SHP77 treated with DMSO at 0.1 percent for 48 hours (cell line): Measurements from ENCODE around the gene TNS3.
A peak's percentile ranks its signal among the peaks of the same experiment; 100 is the strongest.

Experiments used
- DNase-seq: peaks from one replicate; lab custom pipeline; 2025; lab: John Stamatoyannopoulos, UW

Gene TNS3

DNA sequence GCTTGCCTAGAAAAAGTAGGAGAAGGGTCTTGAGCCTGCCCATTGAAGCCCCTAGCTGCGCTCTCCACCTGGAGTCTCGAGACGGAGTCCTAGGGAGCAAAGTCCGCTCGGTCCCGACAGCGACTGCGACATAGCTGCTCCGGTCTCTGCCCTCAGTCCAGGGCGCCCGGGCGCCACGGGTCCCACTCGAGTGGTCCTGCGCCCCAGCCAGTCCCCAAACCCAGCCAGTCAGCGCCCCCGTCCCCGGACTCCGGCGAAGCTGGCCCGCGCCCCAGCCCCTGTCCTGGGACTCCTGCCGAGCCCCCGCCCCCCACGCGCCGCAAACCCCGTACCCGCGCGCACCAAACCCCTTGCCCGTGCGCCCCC, 490 bp downstream of the TNS3 start:
- no peak for DNase-seq

DNA sequence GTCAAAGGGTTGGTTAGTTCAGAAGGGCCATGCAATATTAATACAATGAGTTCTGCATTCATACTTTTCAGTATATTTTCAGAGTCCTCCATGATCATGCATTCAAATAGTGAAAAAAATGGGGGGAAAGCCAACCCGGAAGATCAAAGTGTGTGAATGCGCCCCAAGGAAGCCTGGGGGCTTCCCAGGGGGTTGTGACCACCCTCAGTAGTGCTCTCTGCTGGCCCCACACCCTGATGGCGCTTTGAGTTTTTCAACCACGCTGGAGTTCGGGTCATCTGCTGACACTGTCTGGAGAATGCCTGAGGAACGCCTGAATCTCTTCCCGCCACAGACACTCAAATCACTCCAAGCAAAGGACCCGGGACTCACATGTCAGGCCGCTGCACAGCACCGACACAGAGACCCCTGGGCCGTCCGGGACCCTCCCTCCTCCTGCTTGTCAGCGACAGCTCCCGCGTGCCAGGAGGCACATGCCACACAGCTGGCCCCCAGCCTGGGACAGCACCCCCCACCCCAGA, 1.0 kb downstream of the TNS3 start:
- DNase-seq: no peak

DNA sequence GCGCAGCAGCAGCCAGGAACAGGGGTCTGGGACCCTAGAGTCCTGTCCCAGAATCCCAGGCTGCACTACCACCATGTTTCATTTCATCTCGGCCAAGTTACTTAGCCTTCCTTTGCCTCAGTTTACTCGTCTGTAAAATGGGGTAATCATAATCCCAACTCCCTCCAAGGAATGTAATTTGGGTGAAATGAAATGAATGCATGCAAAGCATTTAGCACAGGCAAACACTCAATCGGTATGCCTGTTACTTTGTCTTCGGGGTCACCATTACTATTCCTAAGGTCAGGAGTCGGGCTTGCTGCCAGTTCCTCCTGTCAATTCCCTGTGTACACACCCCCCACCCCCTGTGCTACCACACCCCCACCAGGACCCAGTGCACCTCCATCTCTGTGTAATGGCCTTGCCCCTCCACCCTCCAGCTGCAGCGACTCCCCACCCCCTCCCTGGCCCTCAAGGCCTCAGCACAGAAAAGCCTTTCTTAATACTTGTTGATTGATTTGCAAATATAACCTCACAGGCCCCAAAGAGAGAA, 1.7 kb downstream of the TNS3 start:
- DNase-seq: no peak

DNA sequence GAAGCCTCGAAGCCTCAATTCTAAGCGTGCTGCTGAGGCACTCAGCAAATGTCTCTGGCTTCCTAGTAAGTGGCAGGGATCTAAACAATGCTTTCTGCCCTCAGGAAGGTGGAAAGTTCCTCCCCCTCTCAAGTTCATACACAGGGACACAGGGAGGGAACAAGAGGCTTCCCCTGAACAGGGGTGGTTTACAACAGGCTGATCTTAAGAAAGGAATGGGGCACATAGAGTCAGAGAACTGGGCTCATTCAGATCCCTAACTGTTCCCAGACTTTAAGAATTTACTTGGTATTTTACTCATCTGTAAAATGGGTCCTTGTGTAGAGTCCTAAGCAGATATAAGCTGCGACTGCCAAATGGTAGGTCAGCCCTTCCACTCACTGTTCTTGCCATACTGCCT, 2.5 kb downstream of the TNS3 start:
- DNase-seq: no peak

DNA sequence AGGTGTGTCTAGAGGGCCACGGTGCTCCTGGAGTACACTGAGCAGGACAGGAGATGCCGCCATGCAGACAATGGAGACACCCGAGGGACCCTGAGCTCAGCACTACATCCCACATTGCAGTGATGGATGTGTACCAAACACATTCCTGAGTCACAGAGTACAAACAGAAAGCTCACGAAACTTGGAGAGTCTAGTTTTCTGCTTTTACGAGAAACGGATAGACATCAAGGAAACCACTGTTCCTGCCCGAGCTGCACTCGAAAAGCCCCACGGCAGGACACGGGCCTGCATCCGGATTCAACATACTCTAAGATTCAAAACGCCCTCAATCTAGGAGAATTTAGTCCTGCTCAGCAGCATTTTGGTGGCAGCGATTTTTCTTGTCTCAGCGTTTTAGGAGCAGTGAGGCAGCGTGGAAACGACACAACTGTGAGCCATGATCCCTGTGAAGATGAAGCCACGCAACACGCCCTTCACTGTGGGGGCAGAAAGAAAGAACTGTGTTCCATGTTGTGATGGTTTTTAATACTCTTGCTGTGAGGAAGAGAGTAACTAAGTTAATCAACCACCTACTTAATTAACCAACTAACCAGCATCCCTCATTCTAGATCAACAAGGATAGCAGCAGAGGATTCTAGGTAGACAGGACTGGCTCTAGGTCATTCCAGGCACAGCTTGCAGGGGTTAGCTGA, 3.2 kb downstream of the TNS3 start:
- DNase-seq: no peak

DNA sequence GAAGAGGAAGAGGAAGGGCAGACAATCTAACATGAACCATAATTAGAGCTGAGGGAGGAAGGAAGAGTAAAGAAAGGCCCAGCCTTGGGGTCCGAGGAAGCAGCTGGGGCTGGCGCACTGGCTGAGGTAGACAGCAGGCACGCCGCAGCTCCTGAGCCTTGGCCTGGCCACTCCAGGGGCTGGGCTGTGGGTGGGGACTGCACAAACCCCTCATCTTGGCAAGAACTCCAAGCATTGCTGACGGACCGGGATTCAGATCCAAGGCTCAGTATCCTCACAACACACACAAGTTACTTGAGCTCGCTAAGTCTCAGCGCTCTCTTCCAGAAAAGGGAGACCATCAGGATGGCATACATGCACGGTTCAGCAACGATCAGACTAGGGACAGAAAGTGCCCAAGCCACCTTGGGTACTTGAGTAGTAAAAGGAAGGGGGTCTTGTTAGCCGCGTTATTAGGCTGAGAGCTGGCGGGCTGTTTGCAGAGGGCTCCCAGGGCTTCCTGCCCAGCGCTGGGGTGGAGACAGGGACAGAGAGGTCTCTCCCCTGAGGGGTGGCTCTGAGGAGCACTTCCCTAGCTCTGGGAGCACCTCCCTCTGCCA, 4.5 kb downstream of the TNS3 start:
- no peak for DNase-seq

DNA sequence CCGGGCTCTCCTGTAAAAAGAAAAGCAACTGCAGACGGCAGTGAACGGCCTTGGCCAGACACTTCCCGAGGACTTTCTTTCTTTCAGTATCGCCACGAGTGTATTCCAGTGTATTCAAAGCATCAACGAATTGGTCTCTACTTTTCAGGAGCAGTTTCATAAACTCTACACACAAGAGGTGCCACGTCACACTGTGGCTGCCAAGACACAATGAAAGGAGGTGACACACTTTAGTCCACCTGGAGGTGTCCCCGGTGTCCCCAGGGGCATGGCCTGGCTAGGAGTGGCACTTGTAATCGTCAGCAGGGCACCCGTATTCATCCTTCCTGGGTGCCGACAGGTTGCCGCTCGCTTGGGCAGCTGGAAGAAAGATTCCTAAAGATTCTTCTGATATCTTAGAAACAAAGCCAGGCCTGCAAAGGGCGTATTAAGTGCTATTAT, 5.0 kb downstream of the TNS3 start:
- no peak for DNase-seq

DNA sequence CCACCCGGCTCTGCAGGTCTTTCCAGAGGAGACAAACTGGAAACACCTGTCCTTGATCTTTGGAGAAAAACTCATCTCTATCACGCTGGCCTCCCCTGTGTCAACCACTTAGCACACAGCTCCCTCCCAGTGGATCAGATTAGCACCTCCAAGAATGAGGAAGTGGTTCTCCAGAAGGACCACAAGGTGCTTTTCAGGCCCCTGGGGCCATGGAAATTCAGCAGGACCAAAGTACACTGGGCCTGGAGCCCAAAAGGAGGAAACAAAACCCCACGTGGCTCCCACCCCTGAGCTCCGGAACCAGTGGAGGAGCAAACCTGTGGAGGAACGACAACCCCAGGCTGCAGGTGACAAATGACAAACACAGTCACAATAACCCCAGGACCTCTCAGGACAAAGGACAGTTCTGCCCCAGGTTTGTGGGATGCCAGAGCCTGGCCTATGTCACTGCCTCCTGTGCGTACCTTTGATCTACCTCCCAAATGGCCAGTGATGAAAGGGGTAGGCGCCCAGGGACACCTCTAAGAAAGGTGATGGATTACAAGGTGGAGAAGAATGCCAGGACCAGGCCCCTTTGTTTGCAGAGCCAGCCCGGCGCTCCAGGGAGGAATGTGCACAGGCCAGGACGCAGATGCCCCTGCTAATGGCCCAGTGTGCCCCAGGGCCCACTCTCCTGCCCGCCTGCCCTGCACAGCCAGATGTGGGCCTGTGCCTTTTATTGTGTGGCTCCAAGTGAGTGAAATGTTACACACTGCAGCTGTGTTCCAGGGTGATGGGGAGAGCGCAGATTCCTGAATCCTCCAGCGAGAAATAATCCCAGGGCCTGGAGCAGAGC, 5.7 kb downstream of the TNS3 start:
- DNase-seq: no peak

DNA sequence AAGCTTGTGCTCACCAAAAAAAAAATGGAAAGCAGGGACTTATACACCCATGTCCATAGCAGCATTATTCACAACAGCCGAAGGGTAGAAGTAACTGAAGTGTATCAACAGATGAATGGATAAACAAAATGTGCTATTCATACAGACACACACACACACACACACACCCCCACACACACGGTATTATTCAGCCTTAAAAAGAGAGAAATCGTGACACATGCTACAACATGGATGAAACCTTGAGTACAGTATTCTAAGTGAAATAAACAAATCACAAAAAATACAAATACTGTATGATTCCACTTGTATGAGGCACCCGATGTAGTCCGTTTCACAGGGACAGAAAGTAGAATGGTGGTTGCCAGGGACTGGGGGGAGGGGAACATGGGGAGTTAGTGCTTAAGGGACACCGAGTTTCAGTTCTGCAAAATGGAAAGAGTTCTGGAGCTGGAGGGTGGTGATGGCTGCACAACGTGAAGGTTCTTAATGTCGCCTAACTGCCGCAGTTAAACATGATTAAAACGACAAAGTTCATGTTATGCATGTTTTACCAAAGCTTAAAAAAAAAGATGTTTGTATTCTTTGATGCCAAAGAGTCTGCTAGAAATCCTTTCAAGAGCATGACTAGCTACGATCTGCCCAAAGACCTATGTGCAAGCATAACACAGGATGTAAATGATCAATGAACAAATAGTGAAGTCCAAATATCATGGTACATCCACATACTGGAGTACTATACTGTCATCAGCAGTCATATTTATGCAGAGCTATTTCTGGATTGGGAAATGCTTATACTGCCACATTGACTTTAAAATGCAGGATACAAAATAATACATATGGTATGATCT, 7.2 kb downstream of the TNS3 start:
- DNase-seq: no peak

DNA sequence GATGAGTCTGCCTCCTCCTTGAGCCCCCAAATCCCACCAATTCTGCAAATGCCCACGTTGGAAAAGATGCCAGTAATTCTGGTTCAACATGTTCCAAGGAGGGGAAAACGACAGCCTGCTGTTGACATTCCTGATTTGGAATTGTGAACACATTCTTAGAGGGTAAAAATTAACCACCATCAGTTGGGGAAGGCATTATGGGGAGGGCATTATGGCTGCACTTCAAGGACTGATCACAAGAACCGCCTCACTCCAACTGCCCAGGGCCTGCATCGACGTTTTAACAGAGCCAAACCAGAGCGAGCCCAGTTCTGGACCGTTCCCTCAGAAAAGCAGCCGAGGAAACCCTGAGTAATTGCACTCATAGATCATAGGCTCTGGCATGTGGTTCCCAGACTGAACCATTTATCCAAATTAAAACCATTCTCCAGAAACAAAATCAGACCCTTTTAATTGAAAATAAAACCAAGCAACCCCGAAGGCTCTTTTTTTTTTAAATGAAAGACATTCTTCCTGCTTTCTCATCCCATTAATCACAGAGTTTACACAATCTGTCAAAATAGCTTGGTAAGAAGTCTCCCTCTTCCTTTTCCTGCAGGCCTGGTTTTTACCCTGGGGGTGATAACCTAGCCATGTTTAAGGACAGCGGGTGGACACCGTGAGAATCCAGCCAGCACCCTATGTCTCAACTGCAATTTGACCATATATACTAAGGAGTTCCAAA, 8.0 kb downstream of the TNS3 start:
- no peak for DNase-seq

DNA sequence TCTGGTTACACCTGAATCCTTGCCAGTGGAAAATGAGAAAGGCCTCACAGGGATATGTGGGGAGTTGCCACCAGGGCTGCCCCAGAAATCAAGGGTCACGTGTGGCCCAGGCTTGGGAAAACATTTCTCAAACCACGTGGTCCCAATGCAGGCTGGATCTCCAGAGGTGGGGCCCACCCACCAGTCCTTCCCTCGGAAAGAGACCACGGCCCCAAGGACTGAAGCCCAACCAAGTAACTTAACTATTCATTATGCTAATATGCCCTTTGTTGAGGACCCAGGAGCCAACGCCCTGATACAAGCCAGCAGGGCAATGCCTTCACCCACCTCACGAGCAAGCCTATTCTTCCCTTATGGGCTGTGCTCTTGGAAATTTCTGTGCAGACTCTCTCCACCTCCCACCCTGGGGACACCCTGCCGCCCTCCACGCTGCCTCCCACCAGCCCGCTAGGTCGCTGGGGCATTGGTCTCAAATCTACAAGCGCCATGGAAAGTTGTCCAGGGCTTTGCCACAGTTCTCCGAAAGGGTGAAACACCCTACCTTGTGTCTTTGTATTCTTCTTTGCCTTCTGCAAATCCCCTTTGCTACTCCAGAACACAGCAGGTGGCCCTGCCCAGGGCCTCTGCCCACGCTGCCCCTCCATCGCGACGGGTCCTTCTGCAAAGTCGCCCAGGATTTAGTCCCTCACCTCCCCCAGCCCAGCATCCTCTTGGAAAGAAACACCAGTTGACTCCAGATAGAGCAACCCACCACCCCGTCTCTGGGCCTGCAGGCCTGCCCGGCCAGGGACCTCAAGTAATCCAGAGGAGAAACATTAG, 8.8 kb downstream of the TNS3 start:
- no peak for DNase-seq

DNA sequence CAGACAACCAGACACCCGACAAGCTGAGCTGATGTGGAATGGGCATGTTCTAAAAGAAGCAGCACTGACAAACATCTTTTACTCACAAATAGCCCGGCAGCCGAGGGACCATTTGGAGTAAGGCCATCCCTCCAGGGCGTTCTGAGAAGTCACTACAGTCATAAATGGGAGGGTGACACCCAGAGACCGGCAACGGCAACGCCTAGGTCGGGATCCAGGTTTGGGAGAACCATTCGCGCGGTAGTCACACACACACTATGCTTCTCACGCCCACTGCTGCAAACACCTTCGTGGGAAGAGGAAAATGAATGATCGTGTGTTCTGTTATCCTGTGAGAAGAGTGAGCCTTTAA, 9.8 kb downstream of the TNS3 start:
- peak; percentile 79 for DNase-seq

DNA sequence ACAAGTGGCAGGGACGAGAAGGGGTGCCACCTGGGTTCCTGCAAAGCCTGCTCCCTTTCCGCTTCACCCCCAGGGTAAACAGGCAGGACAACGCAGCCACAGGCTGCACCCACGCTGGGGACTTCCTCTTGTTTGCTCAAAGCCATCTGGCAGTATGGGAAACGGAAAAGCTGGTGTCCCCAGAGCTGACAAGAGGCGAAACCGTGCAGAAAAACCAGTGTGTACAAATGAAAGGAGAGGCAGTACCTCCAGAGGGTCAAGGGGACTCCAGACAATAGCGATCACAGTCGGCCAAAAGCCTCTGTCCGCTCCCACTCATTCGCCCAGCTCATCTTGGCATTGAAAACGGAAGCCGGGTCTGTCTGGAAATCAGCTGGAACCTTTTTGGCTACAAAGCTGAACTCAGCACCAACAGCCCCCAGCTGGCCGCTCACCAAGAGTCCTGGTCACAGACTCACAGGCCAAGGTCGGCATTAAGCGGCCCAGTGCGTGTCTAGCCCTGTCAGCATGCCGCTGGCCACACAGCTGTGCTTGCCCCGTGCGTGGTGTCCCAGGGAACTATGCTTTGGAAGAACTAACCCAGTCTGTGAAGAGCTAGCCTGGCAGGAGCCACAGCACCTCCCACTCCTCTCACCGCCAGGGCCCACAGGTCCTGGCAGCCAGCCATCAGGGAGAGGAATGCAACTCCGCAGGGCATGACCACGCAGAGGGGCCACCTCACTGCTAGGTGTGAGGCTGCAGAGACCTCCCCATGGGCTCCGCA, 10.4 kb downstream of the TNS3 start:
- peak; percentile 88 for DNase-seq

DNA sequence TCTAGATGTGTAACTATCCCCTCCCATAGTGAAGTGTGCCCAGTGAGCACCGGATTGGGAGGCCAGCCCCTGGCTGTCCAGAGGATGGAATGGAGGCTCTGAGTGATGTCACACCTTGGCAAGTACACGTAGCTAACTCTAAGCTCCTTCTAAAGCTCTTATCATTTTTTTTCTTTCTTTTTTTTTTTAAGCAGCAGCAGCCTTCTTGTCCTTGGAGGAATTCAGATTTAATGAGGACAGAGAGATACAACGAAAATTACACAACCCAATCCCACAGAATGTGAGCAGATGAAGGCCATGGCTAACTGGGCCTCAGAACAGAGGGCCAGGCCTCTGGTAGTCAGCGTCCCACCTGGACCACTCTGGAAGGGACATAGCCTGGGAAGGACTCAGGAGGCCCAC, 11.3 kb downstream of the TNS3 start:
- DNase-seq: no peak

DNA sequence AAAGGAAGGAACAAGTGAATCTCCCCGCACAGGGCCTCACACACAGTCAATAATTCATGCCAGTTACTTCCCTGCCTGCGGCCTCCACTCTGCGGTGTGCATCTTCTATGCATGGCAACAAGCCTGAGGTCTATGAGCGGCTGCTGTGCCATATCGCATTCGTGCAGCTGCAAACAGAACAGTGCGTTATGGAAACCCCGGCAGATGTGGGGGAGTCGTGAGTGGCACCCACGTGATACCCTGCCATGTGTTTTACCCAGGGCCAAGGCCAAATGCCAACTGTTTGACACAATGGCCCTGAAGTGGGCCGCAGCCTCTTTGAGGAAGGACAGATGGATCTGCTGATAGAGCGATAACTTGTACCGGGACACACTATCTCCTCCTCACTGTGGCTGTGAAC, 13.4 kb downstream of the TNS3 start:
- no peak for DNase-seq

DNA sequence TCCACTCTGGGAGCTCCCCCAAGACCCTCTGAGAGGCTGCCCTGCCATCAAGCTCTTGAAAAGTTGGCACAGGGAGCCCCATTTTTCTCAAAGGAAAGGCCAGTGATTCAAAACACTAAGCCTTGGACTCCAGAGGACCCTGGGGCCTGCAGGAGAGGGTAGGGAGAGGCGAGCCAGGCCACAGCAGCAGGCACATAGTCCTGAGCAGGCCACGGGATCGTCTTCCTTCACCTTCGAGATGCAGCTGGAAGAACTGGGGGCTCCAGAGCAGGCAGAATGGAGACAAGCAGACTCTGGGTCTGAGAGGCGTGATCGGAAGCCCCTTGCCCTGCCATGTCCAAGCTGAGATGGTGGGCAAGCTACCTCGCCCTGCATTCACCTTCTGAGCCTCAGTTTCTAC, 13.9 kb downstream of the TNS3 start:
- DNase-seq: no peak

DNA sequence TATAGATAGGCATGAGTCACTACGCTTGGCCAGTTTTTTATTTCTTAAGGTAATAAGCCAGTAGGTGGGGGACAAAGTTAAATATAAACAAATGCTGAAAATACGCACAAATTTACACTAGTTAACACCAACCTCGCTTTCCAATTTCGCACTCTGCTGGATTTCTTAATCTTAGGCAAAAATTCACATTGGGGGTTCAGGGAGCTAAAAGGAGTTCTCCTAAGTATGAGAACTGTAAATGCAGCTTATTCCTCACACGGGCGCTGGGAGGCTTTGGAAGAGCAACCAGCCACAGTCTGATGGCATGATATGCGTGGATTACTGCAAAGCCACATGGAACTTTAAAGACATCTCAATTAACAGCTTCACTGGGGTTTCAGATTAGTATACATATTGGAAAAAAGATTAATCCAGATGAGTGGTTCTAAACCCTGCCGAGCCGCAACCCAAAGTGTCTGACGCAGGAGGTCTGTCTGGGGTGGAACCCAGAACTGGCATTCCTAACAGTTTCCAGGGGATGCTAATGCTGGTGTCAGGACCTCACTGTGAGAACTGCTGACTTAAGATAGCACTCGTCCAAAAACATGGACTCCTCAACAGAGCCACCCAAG, 16.2 kb downstream of the TNS3 start:
- no peak for DNase-seq

DNA sequence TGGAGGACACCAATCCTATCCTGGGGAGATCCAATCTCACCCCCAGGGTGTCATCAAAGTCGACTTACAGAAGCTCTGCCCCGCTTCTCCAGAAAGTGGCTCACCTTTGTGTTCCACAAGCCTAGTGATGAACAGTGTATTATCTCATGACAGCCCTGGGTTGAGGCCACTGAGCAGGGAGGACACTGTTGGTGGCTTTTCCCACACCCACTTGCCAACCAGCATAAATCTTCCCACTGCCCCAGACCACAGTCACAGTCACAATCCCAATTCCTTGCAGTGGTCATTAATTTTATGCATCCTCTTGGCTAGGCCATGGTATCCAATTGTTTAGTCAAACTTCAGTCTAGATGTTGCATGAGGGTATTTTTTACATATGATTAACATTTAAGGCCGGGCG, 18.4 kb downstream of the TNS3 start:
- DNase-seq: no peak
